AG04450 (cell line): ENCODE data around the gene TRIM6. TPM values are rescaled to one million over a fixed set of nuclear protein-coding genes. Genes with fewer than 3 reads are reported as not detected.
A peak's percentile ranks its signal among the peaks of the same experiment; 100 is the strongest.

Experiments
- CTCF ChIA-PET: fragments of 300-600, 350-600 bp; formaldehyde crosslinking; extraction: SDS; loops from one replicate; lab custom pipeline; 2022; ENCODE audit warnings: antibody characterized with exemption, inconsistent platforms; lab: Charles Lee
- POLR2A ChIA-PET: fragments of 350-600 bp; formaldehyde crosslinking; extraction: SDS; loops from one replicate; lab custom pipeline; 2021; ENCODE audit warnings: antibody characterized with exemption, inconsistent platforms; lab: Yijun Ruan, JAX
- DNase-seq: peaks from one replicate; pipeline ENCODE4 v3.0.0-alpha.2; 2011; ENCODE audit warnings: low read depth, low spot score
- H3K27ac ChIP-seq: one replicate; pipeline ENCODE4 v1.5.1; 2012; ENCODE audit warnings: low read depth, low read length, control low read depth
- H3K27me3 ChIP-seq: one replicate; pipeline ENCODE4 v1.6.0; 2012; ENCODE audit warnings: low read length; ENCODE audit not compliant: control insufficient read depth, insufficient read depth
- H3K4me3 ChIP-seq: 2 replicates; pipeline ENCODE4 v1.5.1; 2011; ENCODE audit warnings: mild to moderate bottlenecking, low read depth, low read length, control low read depth
- H3K9me3 ChIP-seq: 2 replicates; pipeline ENCODE4 v1.5.1; 2012; ENCODE audit warnings: low read length; ENCODE audit not compliant: control insufficient read depth, insufficient read depth
- polyA minus RNA-seq: library from RNA; depleted of rRNA, polyadenylated mRNA; stranded (reverse); fragments of >200 nt; gene quantifications from 2 replicates; pipeline ENCODE4 v1.2.3, GENCODE V29; 2011; rRNA and poly(A)+ RNA removed
- polyA plus RNA-seq: library from polyadenylated mRNA; depleted of rRNA; stranded (reverse); fragments of >200 nt; gene quantifications from 2 replicates; pipeline ENCODE4 v1.2.3, GENCODE V29; 2011; rRNA removed
- TF ChIP-seq, protein P1 (sequence below): IDR thresholded peaks from 2 replicates; pipeline ENCODE4 v1.5.1; 2011; ENCODE audit warnings: low read depth, low read length, control low read depth, inconsistent platforms

TRIM6 gene, protein sequence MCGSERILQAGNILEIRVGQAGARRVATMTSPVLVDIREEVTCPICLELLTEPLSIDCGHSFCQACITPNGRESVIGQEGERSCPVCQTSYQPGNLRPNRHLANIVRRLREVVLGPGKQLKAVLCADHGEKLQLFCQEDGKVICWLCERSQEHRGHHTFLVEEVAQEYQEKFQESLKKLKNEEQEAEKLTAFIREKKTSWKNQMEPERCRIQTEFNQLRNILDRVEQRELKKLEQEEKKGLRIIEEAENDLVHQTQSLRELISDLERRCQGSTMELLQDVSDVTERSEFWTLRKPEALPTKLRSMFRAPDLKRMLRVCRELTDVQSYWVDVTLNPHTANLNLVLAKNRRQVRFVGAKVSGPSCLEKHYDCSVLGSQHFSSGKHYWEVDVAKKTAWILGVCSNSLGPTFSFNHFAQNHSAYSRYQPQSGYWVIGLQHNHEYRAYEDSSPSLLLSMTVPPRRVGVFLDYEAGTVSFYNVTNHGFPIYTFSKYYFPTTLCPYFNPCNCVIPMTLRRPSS
- polyA plus RNA-seq, result 5.7 and 6.8 TPM in 2 replicates
- 2.5 and 3.9 TPM in 2 replicates for polyA minus RNA-seq

DNA sequence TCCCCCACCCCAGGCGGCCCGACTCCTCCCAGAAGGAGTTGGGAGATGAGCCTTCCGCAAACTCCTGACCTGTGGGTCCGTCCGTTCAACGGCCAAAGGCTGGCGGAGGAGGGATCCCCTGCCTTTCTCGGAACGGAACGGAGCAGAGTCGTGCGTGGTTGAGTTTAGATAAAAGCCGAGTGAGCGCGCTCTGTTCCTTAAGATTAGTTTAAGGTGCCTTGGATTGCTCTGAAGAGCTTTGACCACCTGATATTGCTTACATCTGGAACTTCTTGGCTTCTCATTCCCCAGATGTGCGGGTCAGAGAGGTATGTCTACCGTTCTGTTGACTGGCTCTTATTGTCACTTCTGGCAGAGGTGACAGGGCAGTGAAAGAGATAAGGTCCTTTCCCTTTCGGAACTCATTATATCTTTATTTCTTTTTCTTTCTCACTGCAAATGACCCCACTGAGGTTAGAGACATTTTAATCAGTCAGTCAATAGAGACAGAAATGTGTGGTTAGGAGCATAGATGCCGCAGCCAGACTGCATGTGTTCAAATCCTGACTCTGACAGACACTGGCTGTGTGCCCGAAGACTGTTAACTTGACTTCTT, at the start of gene TRIM6:
Gene TRIM6 (plus strand): TSS at position 31 of the 595 bp plus-strand sequence. CDS start 261 bp downstream, at position 292.
- Histone ChIP-seq H3K9me3 (no peaks in the 10 kb centered on the region), H3K27ac (peak within 1 kb of the TSS; percentile 43), H3K27me3 (no peaks in the 10 kb centered on the region), H3K4me3 (peak within 1 kb of the TSS; percentile 64)
- ChIA-PET POLR2A (interaction anchor here (1.0 kb wide), 1 partner anchor 25 kb away, joined by 3 read pairs; no protein-coding TSS in a partner anchor), CTCF (interaction anchor here (0.5 to 1.5 kb wide), 4 partner anchors 34 to 208 kb away, joined by 3 to 4 read pairs (median 4); partner anchors contain the start of gene TRIM22)
- TF ChIP-seq, protein P1, sequence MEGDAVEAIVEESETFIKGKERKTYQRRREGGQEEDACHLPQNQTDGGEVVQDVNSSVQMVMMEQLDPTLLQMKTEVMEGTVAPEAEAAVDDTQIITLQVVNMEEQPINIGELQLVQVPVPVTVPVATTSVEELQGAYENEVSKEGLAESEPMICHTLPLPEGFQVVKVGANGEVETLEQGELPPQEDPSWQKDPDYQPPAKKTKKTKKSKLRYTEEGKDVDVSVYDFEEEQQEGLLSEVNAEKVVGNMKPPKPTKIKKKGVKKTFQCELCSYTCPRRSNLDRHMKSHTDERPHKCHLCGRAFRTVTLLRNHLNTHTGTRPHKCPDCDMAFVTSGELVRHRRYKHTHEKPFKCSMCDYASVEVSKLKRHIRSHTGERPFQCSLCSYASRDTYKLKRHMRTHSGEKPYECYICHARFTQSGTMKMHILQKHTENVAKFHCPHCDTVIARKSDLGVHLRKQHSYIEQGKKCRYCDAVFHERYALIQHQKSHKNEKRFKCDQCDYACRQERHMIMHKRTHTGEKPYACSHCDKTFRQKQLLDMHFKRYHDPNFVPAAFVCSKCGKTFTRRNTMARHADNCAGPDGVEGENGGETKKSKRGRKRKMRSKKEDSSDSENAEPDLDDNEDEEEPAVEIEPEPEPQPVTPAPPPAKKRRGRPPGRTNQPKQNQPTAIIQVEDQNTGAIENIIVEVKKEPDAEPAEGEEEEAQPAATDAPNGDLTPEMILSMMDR, result no peak
- no peak for DNase-seq

DNA sequence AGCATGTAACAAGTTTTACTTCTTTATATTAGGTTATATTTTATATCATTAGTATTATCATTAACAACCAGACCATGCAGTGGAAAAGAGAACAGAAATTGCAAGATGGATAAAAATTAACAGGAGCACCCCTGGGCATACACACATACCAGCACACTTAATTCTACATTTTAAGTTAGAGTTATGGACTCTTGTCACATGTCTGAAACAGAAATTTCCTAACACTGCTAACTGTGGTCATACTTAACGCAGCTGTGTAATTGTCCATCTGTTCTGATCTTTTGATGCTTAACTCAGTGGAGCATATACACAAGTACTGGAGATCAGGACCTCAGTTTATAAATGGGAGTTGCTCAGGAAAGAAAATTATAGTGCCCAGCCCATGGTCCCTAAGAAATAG, 48.5 kb upstream of the TRIM6 start:
- no peak for DNase-seq
- Histone ChIP-seq H3K27me3 (no peaks in the 10 kb centered on the region), H3K4me3 (no peak overlapping the region), H3K9me3 (no peaks in the 10 kb centered on the region), H3K27ac (no peak overlapping the region)
- CTCF ChIA-PET, result no interaction called here
- TF ChIP-seq, protein P1, result no peak
- POLR2A ChIA-PET, result no interaction called here

DNA sequence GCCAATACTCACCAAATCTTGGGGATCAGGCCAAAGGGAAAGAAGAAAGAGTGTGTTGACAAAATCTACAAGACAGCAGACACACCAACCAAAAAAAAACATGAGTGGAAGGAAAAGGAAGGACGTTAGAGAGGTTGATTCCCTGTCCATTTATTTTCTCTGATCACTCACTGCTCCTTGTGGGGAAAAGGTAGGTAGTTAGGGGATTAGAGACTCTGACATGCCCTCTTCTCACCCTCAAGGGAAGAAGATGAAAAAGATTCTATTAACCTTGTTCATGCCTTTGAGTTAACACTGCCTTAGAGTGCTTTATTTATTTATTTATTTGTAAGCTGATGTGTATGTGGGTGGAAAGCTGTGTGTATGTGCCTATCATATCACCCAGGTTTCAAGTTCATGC, 48.0 kb upstream of the TRIM6 start, which contains the start of gene OR52H1:
Gene OR52H1 (minus strand): TSS at position 101 of the 400 bp plus-strand sequence. CDS start 3,035 bp downstream, outside the sequence.
- ChIA-PET POLR2A (no interaction called here), CTCF (no interaction called here)
- Histone ChIP-seq H3K27me3 (no peaks in the 10 kb centered on the region), H3K4me3 (no peak within 1 kb of the TSS), H3K27ac (no peak within 1 kb of the TSS), H3K9me3 (no peaks in the 10 kb centered on the region)
- TF ChIP-seq, protein P1, result no peak
- DNase-seq, result no peak

DNA sequence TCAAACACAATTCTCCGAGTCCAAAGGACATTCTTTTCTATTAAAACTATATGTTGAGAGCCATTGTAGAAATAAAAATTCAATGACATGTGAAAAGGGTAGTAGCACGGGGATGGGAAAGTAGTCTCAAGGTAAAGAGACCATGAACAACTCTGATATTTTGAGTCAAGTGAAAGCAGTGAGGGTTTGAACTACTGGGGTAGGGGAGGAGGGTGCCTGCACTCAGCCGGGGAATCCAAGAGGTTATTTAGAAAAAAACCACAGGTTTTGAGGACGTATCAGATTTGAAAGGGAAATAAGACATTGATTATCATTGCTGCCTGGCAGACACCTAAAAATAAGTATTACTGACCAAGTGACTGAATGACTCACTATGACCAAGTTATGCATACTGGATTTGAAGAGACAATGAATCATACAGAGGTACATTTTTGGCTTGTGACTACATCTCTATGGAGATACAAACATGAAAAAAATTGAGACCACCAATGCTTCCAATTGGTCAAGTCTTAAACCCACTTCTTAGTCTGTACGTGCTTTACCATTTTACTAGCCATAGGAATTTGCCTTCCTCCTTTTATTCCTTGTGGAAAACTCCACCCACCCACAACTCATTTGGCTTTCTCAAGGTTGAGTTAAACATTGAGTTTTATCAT, 45.9 kb upstream of the TRIM6 start:
- ChIA-PET CTCF (interaction anchor here (0.7 to 1.6 kb wide), 2 partner anchors 74 to 587 kb away, joined by 4 to 7 read pairs; no protein-coding TSS in a partner anchor), POLR2A (no interaction called here)
- Histone ChIP-seq H3K4me3 (no peak overlapping the region), H3K27ac (no peak overlapping the region), H3K27me3 (no peaks in the 10 kb centered on the region), H3K9me3 (no peaks in the 10 kb centered on the region)
- peak; percentile 23 for DNase-seq
- TF ChIP-seq, protein P1, result no peak
